HG02610 (cell line): ENCODE data around the gene SLC1A3.

Experiments used
- ATAC-seq: cut with Tn5 transposase; IDR thresholded peaks from one replicate; pipeline ENCODE4 v1.9.1; 2021; ENCODE audit warnings: mild to moderate bottlenecking, moderate library complexity; ENCODE audit not compliant: unreplicated experiment

SLC1A3 gene

DNA sequence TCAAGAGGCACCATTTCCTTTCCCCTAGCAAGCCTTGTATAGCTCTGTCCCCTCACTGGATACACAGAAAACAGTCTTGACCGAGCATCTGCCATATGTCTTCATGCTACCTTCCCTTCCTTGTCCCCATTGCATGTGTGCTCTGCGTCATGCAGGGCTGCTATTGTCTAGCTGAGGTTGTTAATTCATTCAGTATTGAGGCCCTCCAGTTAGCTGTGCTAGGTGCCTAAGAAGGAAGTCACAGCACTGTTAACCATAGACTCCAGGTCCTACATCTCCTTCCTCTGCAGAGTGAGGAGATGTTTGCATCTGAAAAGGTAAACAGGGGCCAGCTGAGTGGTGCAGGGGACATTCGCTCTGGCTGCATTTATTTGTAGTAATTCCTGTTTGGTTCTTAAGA, 48.2 kb downstream of the SLC1A3 start:
- ATAC-seq, result no peak

DNA sequence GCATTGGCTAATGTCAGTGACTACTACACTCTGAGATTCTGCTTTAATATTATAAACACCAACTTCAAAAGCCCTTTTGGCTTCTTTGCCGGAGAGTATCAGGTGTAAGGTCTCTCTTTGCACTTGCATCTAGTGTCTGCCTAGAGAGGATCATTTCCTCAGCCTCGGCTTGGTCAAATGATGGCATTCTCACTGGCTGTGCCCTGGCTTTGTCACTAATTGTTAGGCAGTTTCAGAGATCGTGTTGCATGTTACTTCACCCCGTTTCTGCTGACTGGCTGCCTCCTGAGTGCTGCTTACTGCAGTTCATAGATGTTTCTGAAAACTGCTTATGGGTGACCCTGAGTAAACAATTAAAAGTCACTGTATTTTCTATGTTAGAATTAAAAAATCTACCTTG, 48.8 kb downstream of the SLC1A3 start:
- ATAC-seq, result no peak

DNA sequence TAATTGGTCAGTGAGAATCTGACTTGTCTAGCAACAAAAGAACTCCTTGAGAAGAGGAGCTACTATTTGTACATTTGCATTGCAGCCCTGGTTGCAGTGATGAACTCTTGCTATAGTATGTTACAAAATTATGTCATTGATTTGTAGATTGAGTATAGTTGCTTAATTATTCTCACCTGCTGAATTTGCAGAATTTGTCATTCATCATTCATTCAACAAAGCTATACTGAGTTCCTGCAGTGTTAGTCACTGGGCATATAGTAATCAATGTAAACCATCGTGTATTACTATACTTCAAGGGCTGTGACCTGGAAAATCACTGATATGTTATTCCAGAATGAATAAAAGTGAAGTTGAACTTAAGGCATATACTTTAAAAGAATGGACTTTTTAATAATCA, 50.1 kb downstream of the SLC1A3 start:
- ATAC-seq, result no peak

DNA sequence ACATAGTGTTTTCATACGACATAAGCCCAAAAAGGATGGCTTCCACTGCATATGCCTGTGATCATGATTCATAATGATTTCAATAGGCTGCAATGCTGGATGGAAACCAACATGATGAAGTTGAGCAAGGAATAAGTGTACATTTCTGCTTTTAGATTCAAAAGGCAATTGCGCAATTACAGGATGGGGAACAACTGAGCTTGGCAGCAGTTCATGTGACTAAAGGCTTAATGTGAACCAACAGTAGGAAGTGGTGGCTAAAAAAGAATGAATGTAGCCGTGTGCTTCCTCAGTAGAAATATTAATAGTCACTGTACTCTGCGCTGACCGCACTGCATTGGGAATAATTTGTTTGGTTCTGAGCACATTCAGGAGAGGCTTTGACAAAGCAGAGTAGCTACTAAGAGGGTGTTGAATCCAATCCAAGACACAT, 51.2 kb downstream of the SLC1A3 start:
- ATAC-seq, result no peak

DNA sequence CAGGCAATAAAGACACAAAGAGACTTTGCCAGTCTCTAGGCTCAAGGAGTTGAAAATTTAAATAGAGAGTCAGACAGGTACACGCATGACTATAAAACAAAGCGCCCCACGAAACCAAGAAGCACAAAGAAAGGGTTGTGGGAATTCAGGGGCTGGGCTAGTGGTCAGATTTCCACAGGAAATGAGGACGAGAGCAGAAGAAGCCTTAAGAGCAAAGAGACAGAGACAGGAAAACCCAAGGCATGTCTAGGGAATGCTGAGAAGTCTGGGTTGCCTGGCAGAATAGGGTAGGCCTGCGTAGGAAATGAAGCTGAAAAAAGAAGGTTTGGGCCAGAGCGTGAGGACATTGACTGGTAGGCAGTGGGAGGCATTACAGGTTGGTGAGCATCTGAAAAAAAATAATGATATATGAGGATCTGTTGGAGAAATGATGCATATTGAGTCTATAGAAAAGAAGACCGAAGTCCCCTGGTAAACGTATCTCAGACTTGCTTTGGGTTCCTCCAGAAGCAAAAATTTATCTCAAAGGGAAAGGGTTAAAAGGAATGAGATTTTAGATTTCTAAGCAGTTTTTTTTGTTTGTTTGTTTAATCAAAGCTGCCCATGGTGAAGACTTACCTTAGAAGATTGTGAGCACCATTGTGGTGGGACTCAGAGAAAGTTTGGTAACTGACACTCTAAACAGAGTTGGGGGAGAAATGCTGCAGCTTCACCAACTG, 51.8 kb downstream of the SLC1A3 start:
- no peak for ATAC-seq

DNA sequence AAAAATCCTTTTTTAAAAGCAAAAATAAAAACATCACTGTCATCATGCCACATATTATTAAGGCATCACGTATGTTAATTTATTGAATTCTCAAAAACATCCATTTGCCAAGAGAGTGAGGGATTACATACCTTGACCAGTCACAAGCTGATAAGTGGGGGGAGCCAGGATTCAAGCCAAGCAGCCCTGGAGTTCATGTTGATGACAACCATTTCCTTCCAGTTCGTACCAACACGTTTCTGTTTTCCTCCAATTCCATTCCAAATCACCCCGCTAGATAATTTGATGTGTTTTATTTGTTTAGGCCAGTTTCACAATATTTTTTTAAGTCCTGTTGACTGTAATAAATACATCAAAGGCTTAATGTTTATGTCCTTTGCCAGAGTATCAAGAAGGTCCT, 53.0 kb downstream of the SLC1A3 start:
- ATAC-seq, result no peak

DNA sequence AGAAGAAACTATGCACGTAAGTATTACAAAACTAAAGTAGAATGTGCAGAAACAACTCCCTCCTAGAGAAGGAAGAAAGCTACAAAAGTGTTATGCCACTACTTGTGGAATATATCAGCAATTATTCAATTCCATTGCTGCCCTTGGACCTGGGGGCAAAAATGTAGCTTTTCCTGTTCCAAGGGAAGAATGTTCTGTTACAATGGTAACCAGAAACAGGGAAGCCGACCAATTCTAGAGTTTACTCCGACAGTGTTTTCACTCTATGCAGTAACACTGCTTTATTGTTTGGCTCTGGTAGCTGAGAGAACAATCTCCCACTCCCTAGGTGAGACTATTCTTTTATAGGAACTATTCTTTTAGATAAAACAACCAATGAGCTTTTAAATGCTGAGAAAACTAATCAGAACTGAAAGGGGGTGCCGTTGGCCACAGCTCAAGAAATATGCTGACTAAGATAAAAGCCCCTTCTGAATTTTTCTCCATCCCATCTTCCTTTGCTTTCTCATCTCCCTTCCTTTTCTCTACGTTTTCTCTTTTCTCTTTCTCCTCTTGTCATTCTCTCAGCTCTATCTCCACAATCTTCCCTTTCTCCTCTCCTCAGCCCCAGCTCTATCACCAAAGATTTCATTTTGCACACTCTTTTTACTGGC, 54.1 kb downstream of the SLC1A3 start:
- ATAC-seq, result no peak

DNA sequence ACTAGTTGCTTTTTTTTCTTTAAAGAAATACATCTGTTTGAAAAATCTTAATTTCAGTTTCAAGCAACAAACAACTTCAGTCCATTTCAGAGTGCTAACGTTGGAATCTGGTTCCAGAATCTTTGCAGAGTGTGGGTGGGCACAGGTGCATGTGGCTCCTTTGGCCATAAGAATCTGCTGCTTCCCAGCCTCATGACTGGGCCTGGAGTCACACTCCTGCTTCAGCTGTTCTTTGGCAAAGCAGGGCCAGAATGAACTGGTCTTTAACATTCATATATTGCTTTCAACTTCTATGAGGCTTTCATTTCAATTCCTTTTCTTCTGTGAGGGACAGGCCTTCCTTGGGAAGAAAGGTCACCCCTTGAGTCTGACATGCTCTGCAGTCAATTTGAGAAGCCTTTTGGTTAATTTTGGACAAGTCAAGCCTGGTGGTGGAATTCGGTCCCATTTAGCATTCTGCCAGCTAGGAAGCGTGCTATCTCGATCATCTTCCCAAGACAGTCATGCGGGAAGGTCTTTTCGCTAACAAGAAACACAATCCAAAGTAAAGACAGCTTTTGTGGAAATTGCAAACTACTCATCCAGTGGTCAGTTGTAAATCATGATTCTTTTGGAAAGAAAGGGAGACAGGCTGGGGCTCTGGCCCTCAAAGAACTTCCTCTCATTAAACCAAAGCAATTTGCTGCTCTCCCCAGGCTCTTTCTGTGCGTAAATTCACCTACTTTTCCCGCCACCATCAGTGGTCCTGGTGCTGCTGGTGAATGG, 55.2 kb downstream of the SLC1A3 start:
- ATAC-seq, result no peak

DNA sequence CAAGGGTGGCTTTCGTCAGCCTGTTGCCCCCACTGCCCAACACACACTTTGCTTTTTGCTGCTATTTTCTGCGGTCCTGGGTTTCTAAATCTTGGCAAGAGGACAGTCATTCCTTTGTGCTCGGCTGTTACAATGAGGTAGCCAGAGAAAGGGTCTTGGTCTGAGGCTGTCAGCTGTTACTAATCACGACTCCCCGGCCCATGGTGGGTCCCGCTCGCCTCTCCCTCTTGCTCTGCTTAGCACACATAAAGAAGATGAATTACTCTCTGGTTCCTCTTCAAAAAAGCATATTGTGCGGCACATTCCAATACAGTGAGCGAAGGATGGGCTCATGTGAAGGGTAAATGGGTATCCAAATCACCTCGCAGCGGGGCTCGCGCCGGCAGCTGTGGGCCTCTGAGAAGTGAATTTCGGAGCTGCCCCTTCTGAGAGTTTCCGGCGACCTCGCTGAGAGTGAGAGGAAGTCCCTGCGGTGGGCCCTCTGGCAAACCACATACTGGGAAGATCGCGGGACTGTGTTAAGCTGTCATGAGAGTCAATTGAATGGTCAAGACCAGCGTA, 56.0 kb downstream of the SLC1A3 start:
- ATAC-seq, result no peak

DNA sequence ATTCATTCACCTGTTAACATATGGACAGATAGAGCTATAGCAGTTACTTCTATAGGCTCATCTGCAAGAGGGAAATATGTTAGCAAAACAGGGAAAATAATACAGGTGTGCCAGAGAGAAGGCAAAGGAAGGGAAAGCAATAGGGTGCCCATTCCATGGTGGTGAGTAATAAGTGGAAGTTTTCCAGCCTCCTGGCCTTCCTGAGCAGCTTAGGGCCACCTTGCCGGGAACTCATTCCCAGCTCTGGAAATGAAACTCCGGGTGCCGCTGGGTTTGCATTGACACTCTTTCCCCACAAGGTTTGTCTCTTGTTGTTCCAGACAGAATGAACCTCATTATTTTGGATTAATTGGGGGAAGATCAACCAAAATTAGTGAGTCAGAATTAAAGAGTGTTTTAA, 58.4 kb downstream of the SLC1A3 start:
- ATAC-seq, result no peak

DNA sequence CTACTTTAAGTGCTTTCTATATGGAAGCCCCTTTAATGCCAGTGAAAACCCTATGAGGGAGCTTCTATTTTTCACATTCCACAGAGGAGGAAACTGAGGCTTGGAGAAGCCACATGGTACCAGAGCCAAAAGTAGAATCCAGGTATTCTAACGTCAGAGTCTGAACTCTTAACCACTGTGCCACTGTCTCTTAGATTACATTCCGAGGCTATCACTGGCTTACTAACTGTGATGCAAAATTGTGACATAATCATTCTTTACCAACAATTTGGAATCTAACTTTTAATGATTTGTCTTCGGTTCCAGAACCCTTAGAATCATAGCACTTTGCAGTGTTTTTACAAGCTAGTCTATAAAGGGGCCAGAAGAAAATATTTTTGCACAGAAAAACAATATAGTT, 59.2 kb downstream of the SLC1A3 start:
- no peak for ATAC-seq

DNA sequence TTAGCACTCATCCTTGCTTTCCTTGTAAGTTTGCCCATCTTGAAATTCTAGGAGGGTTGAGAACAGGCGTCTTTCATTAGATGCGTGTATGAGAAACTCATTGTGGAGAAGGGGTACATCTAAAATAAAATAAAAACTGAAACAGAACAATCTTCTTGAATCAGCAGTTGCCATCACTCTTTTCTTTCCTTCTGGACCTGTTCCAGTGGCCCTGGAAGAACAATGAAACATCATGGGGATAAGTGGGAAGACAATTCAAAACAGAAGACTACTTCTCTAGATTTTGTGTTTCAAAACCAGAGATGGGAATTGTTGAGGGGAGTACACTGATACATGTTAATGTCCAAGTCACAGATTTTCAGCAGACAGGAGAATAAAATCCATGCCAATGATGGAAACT, 59.9 kb downstream of the SLC1A3 start:
- no peak for ATAC-seq

DNA sequence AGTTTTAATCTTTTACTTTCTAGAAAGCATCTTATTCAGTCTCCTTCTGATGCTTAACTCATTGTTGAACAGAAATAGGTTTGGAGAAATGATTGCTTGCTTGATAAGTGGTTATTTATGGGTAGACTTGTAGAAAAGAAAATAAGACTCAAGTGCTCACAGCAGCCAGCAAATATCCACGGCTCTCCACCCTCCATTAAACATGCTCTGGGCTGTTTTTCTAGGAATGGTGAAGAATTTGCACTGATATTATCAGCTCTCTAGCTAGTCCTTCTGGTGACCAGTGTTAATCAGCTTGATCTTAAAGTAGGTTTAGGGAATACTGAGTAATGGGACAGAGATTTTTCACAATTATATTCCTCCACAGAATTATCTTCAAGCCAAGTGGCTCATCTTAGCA, 60.6 kb downstream of the SLC1A3 start:
- no peak for ATAC-seq

DNA sequence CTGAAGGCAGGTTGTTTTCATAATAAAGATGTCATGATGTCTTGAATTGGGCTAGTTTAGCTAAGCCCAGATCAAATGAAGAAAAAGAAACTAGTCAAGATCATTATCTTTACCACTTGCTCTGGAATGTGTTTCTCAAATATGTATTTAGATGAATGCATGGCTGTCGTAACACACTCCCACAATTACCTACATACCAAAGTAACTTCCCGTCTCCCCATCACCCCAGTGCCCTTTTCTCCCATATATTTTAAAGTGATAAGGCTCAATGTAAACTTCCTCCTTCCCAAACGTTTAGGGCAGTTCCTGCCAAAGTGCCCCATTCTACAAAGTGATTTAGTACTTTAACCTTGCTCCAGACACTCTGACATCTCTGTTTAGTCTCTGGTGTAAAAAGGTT, 61.4 kb downstream of the SLC1A3 start:
- ATAC-seq, result no peak

DNA sequence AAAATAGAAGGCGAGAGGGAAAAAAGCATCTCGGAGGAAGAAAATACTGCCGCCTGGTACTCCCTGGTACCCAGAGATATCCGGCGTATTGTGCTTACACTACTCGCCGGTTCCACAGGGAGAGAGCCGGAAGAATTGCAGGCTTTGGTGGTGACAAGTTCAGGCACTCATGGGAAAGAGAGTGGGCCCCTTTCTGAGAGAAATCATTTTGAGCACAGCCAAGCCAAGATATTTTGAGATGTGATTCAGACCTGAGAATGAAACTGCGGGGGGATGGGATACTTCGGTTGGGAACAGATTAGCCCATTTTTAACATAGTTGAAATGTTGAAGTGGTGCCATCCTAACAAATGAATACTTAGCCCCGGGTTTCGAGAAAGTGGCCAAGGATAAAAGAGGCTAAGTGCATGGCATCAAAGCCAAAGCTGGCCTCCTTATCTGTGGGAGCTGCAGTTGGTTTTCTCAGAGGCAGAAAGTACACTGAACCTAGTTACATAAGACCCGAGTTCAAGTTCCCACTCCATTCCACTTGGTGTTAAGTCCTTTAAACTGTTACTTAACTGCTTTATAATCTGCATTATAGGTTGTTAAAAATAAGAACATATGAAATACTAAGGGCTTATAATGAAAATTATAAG, 62.7 kb downstream of the SLC1A3 start:
- no peak for ATAC-seq

DNA sequence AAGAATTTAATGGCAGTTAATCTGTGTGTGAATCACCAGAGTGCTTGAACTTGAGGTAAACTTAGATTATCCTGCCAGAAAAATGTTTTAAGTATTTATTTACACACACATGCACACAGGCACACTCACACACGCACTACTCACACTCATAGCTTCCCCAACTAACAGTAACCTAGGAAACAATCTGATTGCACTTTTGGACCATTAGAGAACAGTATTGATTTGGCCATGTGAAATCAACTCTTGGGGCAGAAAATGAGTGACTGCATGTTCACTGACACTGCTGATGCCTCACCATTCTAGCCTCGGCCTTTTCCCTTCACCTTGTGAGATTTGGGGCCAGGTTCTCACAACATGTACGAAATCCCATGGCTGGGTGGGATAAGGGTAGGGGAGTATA, 64.1 kb downstream of the SLC1A3 start:
- no peak for ATAC-seq

DNA sequence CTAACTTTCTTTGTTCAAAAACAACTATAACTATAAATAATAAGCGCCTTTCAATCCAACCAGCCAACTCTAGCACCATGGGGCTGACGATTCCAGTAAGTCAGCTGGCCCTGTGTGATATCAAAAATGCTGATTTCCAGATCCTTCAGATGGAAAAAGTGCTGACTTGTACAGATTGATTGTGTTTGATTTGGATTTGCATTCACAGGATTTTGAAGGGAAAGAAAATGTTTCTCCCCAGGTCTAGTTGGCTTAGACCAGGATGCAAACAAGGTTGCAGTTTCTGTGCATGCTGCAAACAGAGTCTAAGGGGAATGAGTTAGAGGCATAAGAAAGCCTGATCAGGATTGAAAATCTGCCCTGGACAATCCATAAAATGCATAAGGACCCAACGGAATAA, 68.9 kb downstream of the SLC1A3 start:
- ATAC-seq, result no peak

DNA sequence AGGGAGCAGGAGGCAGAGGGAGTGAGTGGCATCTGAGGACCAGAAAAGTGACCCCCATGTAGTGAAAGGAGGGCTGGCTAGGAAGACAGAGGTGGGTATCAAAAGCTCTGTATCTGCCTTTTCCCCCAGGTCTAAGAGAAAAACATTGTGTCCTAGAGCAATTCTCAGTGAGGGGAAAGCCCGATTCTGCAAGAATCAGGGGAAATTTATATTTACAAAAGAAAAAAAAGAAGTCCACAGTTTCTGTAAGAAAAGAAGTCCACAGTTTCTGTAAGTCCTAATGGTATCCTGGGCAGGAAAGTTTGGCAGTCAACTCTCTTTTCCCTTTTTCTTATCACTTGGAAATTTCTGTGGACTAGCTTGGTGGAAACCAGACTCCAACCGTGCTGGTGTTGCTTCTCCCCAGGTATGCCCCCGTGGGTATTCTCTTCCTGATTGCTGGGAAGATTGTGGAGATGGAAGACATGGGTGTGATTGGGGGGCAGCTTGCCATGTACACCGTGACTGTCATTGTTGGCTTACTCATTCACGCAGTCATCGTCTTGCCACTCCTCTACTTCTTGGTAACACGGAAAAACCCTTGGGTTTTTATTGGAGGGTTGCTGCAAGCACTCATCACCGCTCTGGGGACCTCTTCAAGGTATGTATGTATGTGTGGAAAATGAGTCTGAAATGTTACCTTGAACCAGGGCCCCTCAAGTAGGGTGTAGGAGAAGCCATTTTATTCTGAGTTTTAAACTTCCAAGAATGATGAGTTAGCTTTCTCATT, 73.0 kb downstream of the SLC1A3 start:
- ATAC-seq, result peak; percentile 59

DNA sequence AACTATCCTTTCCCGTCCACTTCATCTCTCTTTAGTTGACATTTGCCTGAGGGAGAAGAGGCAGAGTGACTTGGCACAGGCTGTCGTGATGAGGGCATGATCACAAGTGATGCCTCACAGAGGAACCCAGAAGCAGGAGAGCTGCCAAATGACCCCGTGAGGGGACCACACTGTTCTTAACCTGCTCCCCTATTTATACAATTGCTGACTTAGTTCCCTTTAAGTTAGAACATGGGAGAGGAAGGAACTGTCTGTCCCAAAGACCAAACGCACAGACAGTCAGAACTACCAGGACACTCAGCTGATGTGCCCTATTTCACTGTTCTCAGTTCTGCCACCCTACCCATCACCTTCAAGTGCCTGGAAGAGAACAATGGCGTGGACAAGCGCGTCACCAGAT, 73.7 kb downstream of the SLC1A3 start:
- ATAC-seq, result no peak

DNA sequence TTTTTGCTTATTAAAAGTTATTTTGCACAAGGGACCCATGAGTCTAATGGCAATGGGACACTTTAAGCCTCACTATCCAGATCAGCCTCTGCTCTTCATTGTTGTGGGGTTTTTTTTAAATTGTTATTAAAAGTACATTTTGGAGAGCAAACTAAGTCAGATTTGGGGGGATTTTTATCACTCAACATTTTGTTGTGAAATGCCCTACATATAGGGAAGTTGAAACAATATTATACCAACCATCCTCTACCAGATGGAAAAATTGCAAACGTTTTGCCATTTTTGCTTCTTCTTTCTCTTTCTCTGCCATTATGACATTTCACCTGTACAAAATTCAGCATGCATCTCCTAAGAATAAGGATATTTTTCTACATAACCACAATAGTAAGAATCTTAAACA, 75.3 kb downstream of the SLC1A3 start:
- ATAC-seq, result no peak

DNA sequence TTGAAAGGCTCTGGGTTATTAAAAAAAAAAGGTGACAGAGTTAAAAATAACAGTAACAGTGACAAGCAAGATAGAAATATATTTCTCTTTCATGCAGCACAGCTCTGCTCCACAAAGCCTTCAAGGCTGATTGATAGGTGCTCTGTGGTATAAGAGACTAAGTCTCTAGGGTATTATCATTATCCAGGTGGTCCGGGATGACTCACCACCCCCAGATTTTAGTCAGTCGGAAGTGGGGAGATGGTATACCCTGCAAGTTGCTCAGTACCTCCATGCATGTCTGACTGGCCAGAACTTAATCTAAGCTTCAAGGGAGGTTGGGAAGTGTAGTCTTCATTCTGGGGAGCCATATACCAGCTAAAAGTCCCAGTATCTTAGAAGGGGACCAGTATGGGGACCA, 76.1 kb downstream of the SLC1A3 start:
- ATAC-seq, result no peak
